ENCODE data around the gene AGK. TPM values are rescaled to one million over a fixed set of nuclear protein-coding genes. Genes with fewer than 3 reads are reported as not detected.

Gene AGK
- total and polyA plus RNA-seq, 2 of the 8 experiments (the other 6 are each of a cell fraction or from before 2014, with no cell fraction given): 25.8 to 34.0 TPM

- no peaks in the 10 kb centered on the region for H3K9me3 ChIP-seq (ENCODE audit: insufficient read depth in 2 of 2, low read depth in 1 of 2, low read length in 1 of 2)
- peaks cover 0 to 3% (median 0%) of the 10 kb centered on the region in 4 experiments; a peak in 4 of 7 replicates for H3K4me1 ChIP-seq (replicated peaks in 1 of 4; ENCODE audit: control insufficient read depth in 3 of 4, insufficient read depth in 4 of 4, low read length in 3 of 4)
- no peak for DNase-seq (ENCODE audit: low read depth in 1 of 2, low spot score in 2 of 2)
- no peak overlapping the region for H2BK120ac ChIP-seq (replicated peaks; ENCODE audit: low read depth, low read length)
- H4K91ac ChIP-seq (replicated peaks; ENCODE audit: insufficient read length, low read length): no peak overlapping the region
- H3K23me2 ChIP-seq (ENCODE audit: low read depth, low read length): no peaks in the 10 kb centered on the region
- no peak overlapping the region for H3K4me3 ChIP-seq (ENCODE audit: extremely low read depth in 1 of 4, insufficient read depth in 2 of 4, low read depth in 3 of 4, low read length in 4 of 4)
- H4K20me1 ChIP-seq (replicated peaks in 1 of 2; ENCODE audit: control insufficient read depth in 1 of 2, insufficient read depth in 2 of 2, low read length in 2 of 2): no peaks in the 10 kb centered on the region
- H3K14ac ChIP-seq (ENCODE audit: insufficient read length): no peak overlapping the region
- H3K27me3 ChIP-seq (replicated peaks in 1 of 4; ENCODE audit: control insufficient read depth in 3 of 4, extremely low read depth in 1 of 4, insufficient read depth in 3 of 4, low read length in 3 of 4): no peaks in the 10 kb centered on the region
- H3K36me3 ChIP-seq (ENCODE audit: control insufficient read depth in 2 of 4, insufficient read depth in 4 of 4, low read length in 3 of 4): peaks cover 2 to 5% (median 3%) of the 10 kb centered on the region in 4 experiments; a peak in 5 of 8 replicates
- no peak overlapping the region for H2BK5ac ChIP-seq (ENCODE audit: low read depth, low read length)
- no peak overlapping the region for H3K56ac ChIP-seq (replicated peaks; ENCODE audit: insufficient read length, low read depth, low read length)
- ChIA-PET CTCF (ENCODE audit: partially characterized antibody) (no interaction called here), POLR2A (ENCODE audit: partially characterized antibody) (no interaction called here)
- no peak overlapping the region for H2BK20ac ChIP-seq (ENCODE audit: low read length)
- no peak overlapping the region for H3K23ac ChIP-seq (ENCODE audit: insufficient read length)
- H3K4me2 ChIP-seq (ENCODE audit: insufficient read depth in 1 of 2, low read depth in 2 of 2, low read length in 2 of 2): no peak overlapping the region
- H2AFZ ChIP-seq (ENCODE audit: low read length): no peak overlapping the region
- no peak overlapping the region for H2BK12ac ChIP-seq (ENCODE audit: low read depth, low read length)
- H3K18ac ChIP-seq (ENCODE audit: extremely low read depth, low read length): no peak overlapping the region
- H4K5ac ChIP-seq (ENCODE audit: insufficient read length, low read depth, low read length): no peak overlapping the region
- H2AK5ac ChIP-seq (ENCODE audit: low read depth, low read length): no peak overlapping the region
- no peak overlapping the region for H3K9ac ChIP-seq (replicated peaks in 1 of 4; ENCODE audit: extremely low read depth in 1 of 4, low read depth in 3 of 4, low read length in 3 of 4)
- H3K79me2 ChIP-seq (ENCODE audit: control insufficient read depth in 1 of 2, insufficient read depth in 2 of 2, low read length in 2 of 2): no peaks in the 10 kb centered on the region
- no peak for FAIRE-seq
- no peaks in the 10 kb centered on the region for H3K79me1 ChIP-seq (ENCODE audit: low read depth, low read length)
- H4K8ac ChIP-seq (ENCODE audit: extremely low read depth, insufficient read depth, low read length): no peak overlapping the region
- H2BK15ac ChIP-seq (ENCODE audit: low read length): no peak overlapping the region
- no peak overlapping the region for H3K27ac ChIP-seq (ENCODE audit: low read depth, low read length)
- H3K4ac ChIP-seq (replicated peaks; ENCODE audit: insufficient read length, low read depth, low read length): no peak overlapping the region
- TF ChIP-seq RFX5 (IDR thresholded peaks at IDR 0.05; ENCODE audit: borderline replicate concordance, low read depth, low read length) (no peak), NRF1 (IDR thresholded peaks at IDR 0.05; ENCODE audit: low read depth, low read length) (no peak), SIX5 (IDR thresholded peaks at IDR 0.05; ENCODE audit: low read depth, low read length) (no peak), RNF2 (IDR thresholded peaks at IDR 0.05; ENCODE audit: borderline replicate concordance, low read depth, low read length, missing control alignments, poor library complexity, severe bottlenecking) (no peak), KDM4A (IDR thresholded peaks at IDR 0.05; ENCODE audit: low read depth, low read length, severe bottlenecking) (no peak)
These were observed 94.0 kb downstream of the AGK start for GRCh38 chr7:141645188-141645587.
